Gastrocnemius medialis (tissue), 4 donors: ENCODE results near the gene SLC25A48.

Experiments used
- CTCF ChIP-seq, 5 experiments: fragments of 450-650 bp in 3 of 5; fragments of 200-600 bp in 2 of 5; sonication (generic) in 2 of 5; IDR thresholded peaks in 4 of 5; conservative IDR thresholded peaks in 1 of 5; 1 replicate in 4 of 5; 2 replicates in 1 of 5; pipeline ENCODE4 v1.5.1; 2016 to 2019; ENCODE audit warnings: antibody characterized with exemption in 5 of 5, mild to moderate bottlenecking in 3 of 5, moderate library complexity in 3 of 5
- POLR2A ChIP-seq, 2 donors: fragments of 450-650 bp; IDR thresholded peaks; one replicate each; pipeline ENCODE4 v1.6.1; 2017; ENCODE audit warnings: antibody characterized with exemption in 2 of 2, mild to moderate bottlenecking in 2 of 2, moderate library complexity in 2 of 2

- TF ChIP-seq CTCF (IDR thresholded peaks at IDR 0.05 in 4 of 5, conservative IDR thresholded peaks at IDR 0.05 in 1 of 5) (no peak), POLR2A (IDR thresholded peaks at IDR 0.05) (no peak)
Measured at GRCh38 chr5:135937245-135937911, 102.9 kb downstream of the SLC25A48 start.
